Measurements from ENCODE around the gene ZFAND3.

The ZFAND3 gene

GRCh38 chr6:37916675-37917074, 97.1 kb downstream of the ZFAND3 start:
- TF ChIP-seq CTCF (IDR thresholded peaks at IDR 0.05; ENCODE audit: borderline replicate concordance, insufficient read depth, low read depth, low read length) = no peak

GRCh38 chr6:37917566-37917965, 98.0 kb downstream of the ZFAND3 start:
- no peak overlapping the region for H3K4me3 ChIP-seq (ENCODE audit: low read depth, low read length)
- no peak for TF ChIP-seq CTCF (IDR thresholded peaks at IDR 0.05; ENCODE audit: borderline replicate concordance, insufficient read depth, low read depth, low read length)

More at GRCh38 chr6:37916675-37917074, 97.1 kb downstream of the ZFAND3 start:
- no peak overlapping the region for H3K4me3 ChIP-seq (ENCODE audit: low read depth, low read length)

GRCh38 chr6:37919417-37920157, 100.1 kb downstream of the ZFAND3 start:
- H3K4me3 ChIP-seq (ENCODE audit: low read depth, low read length) = no peak overlapping the region
- TF ChIP-seq CTCF (IDR thresholded peaks at IDR 0.05; ENCODE audit: borderline replicate concordance, insufficient read depth, low read depth, low read length) = no peak

- TF ChIP-seq CTCF (IDR thresholded peaks at IDR 0.05; ENCODE audit: borderline replicate concordance, insufficient read depth, low read depth, low read length) = no peak
Measured at GRCh38 chr6:37920667-37921066, 101.1 kb downstream of the ZFAND3 start.

GRCh38 chr6:37922563-37922962, 103.0 kb downstream of the ZFAND3 start:
- TF ChIP-seq CTCF (IDR thresholded peaks at IDR 0.05; ENCODE audit: borderline replicate concordance, insufficient read depth, low read depth, low read length) = no peak

More at GRCh38 chr6:37920667-37921066, 101.1 kb downstream of the ZFAND3 start:
- H3K4me3 ChIP-seq (ENCODE audit: low read depth, low read length) = no peak overlapping the region

GRCh38 chr6:37923514-37923913, 104.0 kb downstream of the ZFAND3 start:
- no peak for TF ChIP-seq CTCF (IDR thresholded peaks at IDR 0.05; ENCODE audit: borderline replicate concordance, insufficient read depth, low read depth, low read length)
- H3K4me3 ChIP-seq (ENCODE audit: low read depth, low read length) = no peak overlapping the region

More at GRCh38 chr6:37922563-37922962, 103.0 kb downstream of the ZFAND3 start:
- H3K4me3 ChIP-seq (ENCODE audit: low read depth, low read length) = no peak overlapping the region

GRCh38 chr6:37926661-37927060, 107.1 kb downstream of the ZFAND3 start:
- no peak for TF ChIP-seq CTCF (IDR thresholded peaks at IDR 0.05; ENCODE audit: borderline replicate concordance, insufficient read depth, low read depth, low read length)
- no peak overlapping the region for H3K4me3 ChIP-seq (ENCODE audit: low read depth, low read length)
